HepG2 (cell line): ENCODE results near the gene MPIG6B. TPM values are rescaled to one million over a fixed set of nuclear protein-coding genes. Genes with fewer than 3 reads are reported as not detected.

ENCODE experiments used
- ATAC-seq: fragments of 200-7000 bp; cut with Tn5 transposase; 3 replicates; pipeline ENCODE4 v1.9.1; 2020; ENCODE audit warnings: mild to moderate bottlenecking, moderate library complexity
- BruUV-seq: library from RNA; stranded (reverse); fragments of 400-500 nt; replicated peaks from 2 replicates; lab custom pipeline; 2021; lab: Mats Ljungman, UMichigan
- CTCF ChIA-PET: fragments of 300-600 bp; formaldehyde crosslinking; extraction: SDS; loops from one replicate; lab custom pipeline; 2021; ENCODE audit warnings: low total read pairs, inconsistent platforms, low intra/inter-chr PET ratio; lab: Yijun Ruan, JAX
- POLR2A ChIA-PET: fragments of 350-600 bp; sonication (Branson Sonifier 250); formaldehyde crosslinking; loops from one replicate; lab custom pipeline; 2020; ENCODE audit warnings: antibody characterized with exemption, inconsistent platforms; lab: Yijun Ruan, JAX
- DNase-seq: peaks from one replicate; pipeline ENCODE4 v3.0.0-alpha.2; 2015; ENCODE audit warnings: low spot score
- FAIRE-seq: peaks from 3 replicates; lab custom pipeline; 2011; peaks lifted over from hg19 to GRCh38; lab: Jason Lieb, UNC
- H2AFZ ChIP-seq: one replicate; pipeline ENCODE4 v1.6.1; 2011; ENCODE audit warnings: low read length, inconsistent platforms
- H3K27ac ChIP-seq: fragments of 300-600 bp; 3 replicates; pipeline ENCODE4 v1.8.0; 2011; ENCODE audit warnings: mixed run types, mild to moderate bottlenecking, mixed read lengths, low read length, inconsistent platforms; ENCODE audit not compliant: insufficient read depth; ENCODE audit errors: extremely low read length
- H3K27me3 ChIP-seq, 2 experiments: fragments of 200-600 bp in 1 of 2; 2 replicates in 1 of 2; 3 replicates in 1 of 2; pipeline versions ENCODE4 v1.6.0 to v1.8.0; 2011; ENCODE audit warnings: low read length in 2 of 2, mild to moderate bottlenecking in 2 of 2, moderate library complexity in 2 of 2, inconsistent platforms in 1 of 2; ENCODE audit not compliant: insufficient read depth in 2 of 2, control insufficient read depth in 1 of 2
- H3K36me3 ChIP-seq, 2 experiments: fragments of 200-600 bp in 1 of 2; replicated peaks in 1 of 2; 2 replicates in 1 of 2; 3 replicates in 1 of 2; pipeline versions ENCODE4 v1.5.1 to v1.8.0; 2011; ENCODE audit warnings: low read length in 2 of 2, inconsistent platforms in 1 of 2; ENCODE audit not compliant: insufficient read depth in 2 of 2, control insufficient read depth in 1 of 2
- H3K4me1 ChIP-seq: 2 replicates; pipeline ENCODE4 v1.5.1; 2012; ENCODE audit warnings: low read length, inconsistent platforms; ENCODE audit not compliant: insufficient read depth
- H3K4me2 ChIP-seq: 2 replicates; pipeline ENCODE4 v1.6.0; 2011; ENCODE audit warnings: low read depth, low read length, inconsistent platforms
- H3K4me3 ChIP-seq, 3 experiments: fragments of 200-600 bp in 1 of 3; sonication (generic), shearing (Covaris generic) in 1 of 3; replicated peaks in 1 of 3; 2 replicates each; pipeline ENCODE4 v1.5.1; 2011 to 2016; ENCODE audit warnings: low read length in 3 of 3, inconsistent platforms in 2 of 3, low read depth in 2 of 3, mild to moderate bottlenecking in 2 of 3, control low read depth in 1 of 3, mixed read lengths in 1 of 3; ENCODE audit not compliant: insufficient read depth in 1 of 3
- H3K79me2 ChIP-seq: one replicate; pipeline ENCODE4 v1.6.1; 2011; ENCODE audit warnings: low read length, inconsistent platforms; ENCODE audit not compliant: insufficient read depth
- H3K9ac ChIP-seq: 2 replicates; pipeline ENCODE4 v1.6.0; 2011; ENCODE audit warnings: mild to moderate bottlenecking, low read depth, low read length, inconsistent platforms; ENCODE audit not compliant: insufficient read depth
- H3K9me3 ChIP-seq: 2 replicates; pipeline ENCODE4 v1.5.1; 2012; ENCODE audit warnings: mild to moderate bottlenecking, low read length
- H4K20me1 ChIP-seq: 2 replicates; pipeline ENCODE4 v1.6.0; 2011; ENCODE audit warnings: inconsistent platforms, mild to moderate bottlenecking, low read length, moderate library complexity; ENCODE audit not compliant: insufficient read depth
- BHLHE40 ChIP-seq: IDR thresholded peaks from 2 replicates; pipeline ENCODE4 v1.6.1; 2011; ENCODE audit warnings: low read length, improper control_type of control experiment
- HDAC6 ChIP-seq: fragments of 200-600 bp; sonication (generic); IDR thresholded peaks from 2 replicates; pipeline ENCODE4 v1.7.0; 2017; ENCODE audit warnings: mild to moderate bottlenecking, antibody characterized with exemption, low read length, low read depth
- NFAT5 ChIP-seq: sonication (generic); formaldehyde crosslinking; IDR thresholded peaks from 2 replicates; pipeline ENCODE4 v1.4.0; 2020; ENCODE audit warnings: missing genetic modification reagents
- POLR2A ChIP-seq, 2 experiments: IDR thresholded peaks; 2 replicates each; pipeline ENCODE4 v1.6.1; 2011; ENCODE audit warnings: low read depth in 2 of 2, low read length in 2 of 2, mild to moderate bottlenecking in 1 of 2, moderate library complexity in 1 of 2; ENCODE audit not compliant: insufficient read depth in 1 of 2
- POLR2AphosphoS5 ChIP-seq: IDR thresholded peaks from 2 replicates; pipeline ENCODE4 v1.6.1; 2012; ENCODE audit warnings: low read depth, low read length
- RORA ChIP-seq: sonication (generic); formaldehyde crosslinking; IDR thresholded peaks from 2 replicates; pipeline ENCODE4 v1.5.0; 2020; ENCODE audit warnings: mild to moderate bottlenecking, missing genetic modification reagents, moderate library complexity
- STAG1 ChIP-seq: sonication (generic); formaldehyde crosslinking; IDR thresholded peaks from 2 replicates; pipeline ENCODE4 v1.4.0; 2020; ENCODE audit warnings: missing genetic modification reagents
- ZBTB14 ChIP-seq: sonication (generic); formaldehyde crosslinking; IDR thresholded peaks from 2 replicates; pipeline ENCODE4 v1.4.0; 2020; ENCODE audit warnings: missing genetic modification reagents
- ZBTB3 ChIP-seq: sonication (generic); formaldehyde crosslinking; IDR thresholded peaks from 2 replicates; pipeline ENCODE4 v1.4.0; 2020; ENCODE audit warnings: low read depth, mild to moderate bottlenecking, moderate library complexity, missing genetic modification reagents, borderline replicate concordance
- ZFP36L1 ChIP-seq: sonication (generic); formaldehyde crosslinking; IDR thresholded peaks from 2 replicates; pipeline ENCODE4 v1.8.0; 2022; ENCODE audit warnings: mild to moderate bottlenecking, missing genetic modification reagents, moderate library complexity
- ZNF350 ChIP-seq: sonication (generic); formaldehyde crosslinking; IDR thresholded peaks from 2 replicates; pipeline ENCODE4 v1.4.0; 2020; ENCODE audit warnings: mild to moderate bottlenecking, low read depth, missing genetic modification reagents, borderline replicate concordance
- ZSCAN25 ChIP-seq: sonication (generic); formaldehyde crosslinking; IDR thresholded peaks from 2 replicates; pipeline ENCODE4 v1.8.0; 2022; ENCODE audit warnings: mild to moderate bottlenecking, missing genetic modification reagents
- WGBS: methylation state at CpG from one replicate; pipeline ENCODE4 v1.1.6; 2017; ENCODE audit warnings: low lambda C conversion rate; 5-methylcytosine and 5-hydroxymethylcytosine counted together
- in situ Hi-C: cut with HindIII; loops from 2 replicates; pipeline ENCODE4 v1.10.0; 2017; ENCODE audit warnings: low pct_unique_long_range_greater_than_20kb; ENCODE audit not compliant: extremely low pct_ligation_motif_present
- intact Hi-C: fragments of 100-400 bp; cut with micrococcal nuclease; formaldehyde crosslinking; loops from one replicate; pipeline ENCODE4 v1.10.0; 2022; ENCODE audit not compliant: unreplicated experiment
- polyA plus RNA-seq, 8 experiments: library from polyadenylated mRNA; depleted of rRNA in 3 of 8; stranded (reverse) in 7 of 8; unstranded in 1 of 8; fragments of >200 nt; fragmentation: Illumina TruSeq in 4 of 8; extraction: Trizol in 4 of 8; gene quantifications; 2 replicates each; pipeline versions ENCODE4 v1.2.1 to v1.2.3, GENCODE V29; 2011 to 2016; ENCODE audit warnings: low read depth in 4 of 8, missing spikeins in 1 of 8, mixed read lengths in 1 of 8; ENCODE audit not compliant: insufficient read depth in 1 of 8
- total RNA-seq, 5 experiments: library from RNA; depleted of rRNA; stranded (reverse); fragments of >200 nt; fragmentation: Illumina TruSeq; extraction: Trizol; gene quantifications; 2 replicates each; pipeline ENCODE4 v1.2.3, GENCODE V29; 2016; ENCODE audit warnings: low read depth in 1 of 5
- TF ChIP-seq, protein P1 (sequence below): sonication (generic); formaldehyde crosslinking; IDR thresholded peaks from 2 replicates; pipeline ENCODE4 v1.5.0; 2020; ENCODE audit warnings: mild to moderate bottlenecking, low read depth, missing genetic modification reagents, borderline replicate concordance
- TF ChIP-seq, protein P2 (sequence below): sonication (generic); formaldehyde crosslinking; IDR thresholded peaks from 2 replicates; pipeline ENCODE4 v1.4.0; 2020; ENCODE audit warnings: missing genetic modification reagents

MPIG6B gene
- total and polyA plus RNA-seq, 2 of the 13 experiments (the other 11 are each of a cell fraction or from before 2014, with no cell fraction given) = not detected

GRCh38 chr6:31725502-31726350, 2.6 kb downstream of the MPIG6B start:
- intact Hi-C loops = no loop called here
- Histone ChIP-seq H3K27me3 (peaks cover 0 to 15% of the 10 kb centered on the region in 2 experiments; a peak in 4 of 5 replicates), H3K9me3 (no peaks in the 10 kb centered on the region), H3K4me3 (no peak overlapping the region), H3K36me3 (peaks cover 5 to 7% of the 10 kb centered on the region in 2 experiments; a peak in 4 of 5 replicates), H2AFZ (no peak overlapping the region), H4K20me1 (peaks cover 6% of the 10 kb centered on the region; the same call in 1 of the 2 replicates), H3K4me1 (peaks cover 20% of the 10 kb centered on the region; the same call in 1 of the 2 replicates), H3K4me2 (no peak overlapping the region), H3K9ac (no peak overlapping the region), H3K79me2 (no peaks in the 10 kb centered on the region), H3K27ac (no peak overlapping the region)
- in situ Hi-C loops = no loop called here
- WGBS = 85% methylated on average over 12 of the region's 12 CpGs
- no TSS peak for BruUV-seq
- no peak for FAIRE-seq
- ChIA-PET CTCF (interaction anchor here (0.8 kb wide), 1 partner anchor 65 kb away, joined by 3 read pairs; no protein-coding TSS in a partner anchor), POLR2A (interaction anchor here (0.9 to 2.7 kb wide), 3 partner anchors 11 to 102 kb away, joined by 3 to 11 read pairs (median 3); partner anchors contain the start of genes HSPA1B and LY6G6D)
- no peak for ATAC-seq
- no peak for DNase-seq
- no peak for TF ChIP-seq STAG1
- TF ChIP-seq, protein P1, sequence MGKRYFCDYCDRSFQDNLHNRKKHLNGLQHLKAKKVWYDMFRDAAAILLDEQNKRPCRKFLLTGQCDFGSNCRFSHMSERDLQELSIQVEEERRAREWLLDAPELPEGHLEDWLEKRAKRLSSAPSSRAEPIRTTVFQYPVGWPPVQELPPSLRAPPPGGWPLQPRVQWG (CRISPR knock-in tag) = no peak
- TF ChIP-seq POLR2A (IDR thresholded peaks at IDR 0.05; ENCODE audit: insufficient read depth in 1 of 2, low read depth in 2 of 2, low read length in 2 of 2) = 0 out of 4 replicates have a peak, but pooled peaks of 1 of the 2 experiments have one; percentile 12
- 0 out of 2 replicates have a peak, but pooled peaks have one; percentile 25 for TF ChIP-seq POLR2AphosphoS5
- TF ChIP-seq ZFP36L1 (CRISPR knock-in tag) = no peak
- TF ChIP-seq ZSCAN25 (CRISPR knock-in tag) = no peak
- TF ChIP-seq ZBTB3 (CRISPR knock-in tag) = no peak
- no peak for TF ChIP-seq RORA (CRISPR knock-in tag)
- no peak for TF ChIP-seq BHLHE40
- TF ChIP-seq, protein P2, sequence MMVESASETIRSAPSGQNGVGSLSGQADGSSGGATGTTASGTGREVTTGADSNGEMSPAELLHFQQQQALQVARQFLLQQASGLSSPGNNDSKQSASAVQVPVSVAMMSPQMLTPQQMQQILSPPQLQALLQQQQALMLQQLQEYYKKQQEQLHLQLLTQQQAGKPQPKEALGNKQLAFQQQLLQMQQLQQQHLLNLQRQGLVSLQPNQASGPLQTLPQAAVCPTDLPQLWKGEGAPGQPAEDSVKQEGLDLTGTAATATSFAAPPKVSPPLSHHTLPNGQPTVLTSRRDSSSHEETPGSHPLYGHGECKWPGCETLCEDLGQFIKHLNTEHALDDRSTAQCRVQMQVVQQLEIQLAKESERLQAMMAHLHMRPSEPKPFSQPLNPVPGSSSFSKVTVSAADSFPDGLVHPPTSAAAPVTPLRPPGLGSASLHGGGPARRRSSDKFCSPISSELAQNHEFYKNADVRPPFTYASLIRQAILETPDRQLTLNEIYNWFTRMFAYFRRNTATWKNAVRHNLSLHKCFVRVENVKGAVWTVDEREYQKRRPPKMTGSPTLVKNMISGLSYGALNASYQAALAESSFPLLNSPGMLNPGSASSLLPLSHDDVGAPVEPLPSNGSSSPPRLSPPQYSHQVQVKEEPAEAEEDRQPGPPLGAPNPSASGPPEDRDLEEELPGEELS = no peak
- no peak for TF ChIP-seq NFAT5 (CRISPR knock-in tag)
- TF ChIP-seq ZNF350 = no peak
- TF ChIP-seq HDAC6 = no peak
- TF ChIP-seq ZBTB14 = no peak
